ENCODE results near the gene RHBDF2.

RHBDF2 gene

GRCh38 chr17:76432712-76433336 lies 68.4 kb downstream of the RHBDF2 start:
- DNase-seq, result peak; percentile 43

GRCh38 chr17:76432004-76432403 lies 69.2 kb downstream of the RHBDF2 start:
- DNase-seq, result no peak

- no peak for DNase-seq
Measured at GRCh38 chr17:76431509-76431908, 69.7 kb downstream of the RHBDF2 start.

GRCh38 chr17:76428511-76428910 lies 72.7 kb downstream of the RHBDF2 start:
- no peak for DNase-seq

- DNase-seq, result no peak
Measured at GRCh38 chr17:76427501-76428231, 73.6 kb downstream of the RHBDF2 start.

GRCh38 chr17:76426853-76427252 lies 74.4 kb downstream of the RHBDF2 start:
- DNase-seq, result no peak

- no peak for DNase-seq
Measured at GRCh38 chr17:76422860-76423259, 78.4 kb downstream of the RHBDF2 start.

- no peak for DNase-seq
Measured at GRCh38 chr17:76422406-76422805, 78.8 kb downstream of the RHBDF2 start.

GRCh38 chr17:76421044-76421407 lies 80.2 kb downstream of the RHBDF2 start:
- no peak for DNase-seq
